ENCODE data around the gene FEM1B. TPM values are rescaled to one million over a fixed set of nuclear protein-coding genes. Genes with fewer than 3 reads are reported as not detected.

FEM1B gene
- total and polyA plus RNA-seq, 2 donors (not counting 3 experiments of a cell fraction or from before 2014, with no cell fraction given), result 11.1 to 33.2 TPM

DNA sequence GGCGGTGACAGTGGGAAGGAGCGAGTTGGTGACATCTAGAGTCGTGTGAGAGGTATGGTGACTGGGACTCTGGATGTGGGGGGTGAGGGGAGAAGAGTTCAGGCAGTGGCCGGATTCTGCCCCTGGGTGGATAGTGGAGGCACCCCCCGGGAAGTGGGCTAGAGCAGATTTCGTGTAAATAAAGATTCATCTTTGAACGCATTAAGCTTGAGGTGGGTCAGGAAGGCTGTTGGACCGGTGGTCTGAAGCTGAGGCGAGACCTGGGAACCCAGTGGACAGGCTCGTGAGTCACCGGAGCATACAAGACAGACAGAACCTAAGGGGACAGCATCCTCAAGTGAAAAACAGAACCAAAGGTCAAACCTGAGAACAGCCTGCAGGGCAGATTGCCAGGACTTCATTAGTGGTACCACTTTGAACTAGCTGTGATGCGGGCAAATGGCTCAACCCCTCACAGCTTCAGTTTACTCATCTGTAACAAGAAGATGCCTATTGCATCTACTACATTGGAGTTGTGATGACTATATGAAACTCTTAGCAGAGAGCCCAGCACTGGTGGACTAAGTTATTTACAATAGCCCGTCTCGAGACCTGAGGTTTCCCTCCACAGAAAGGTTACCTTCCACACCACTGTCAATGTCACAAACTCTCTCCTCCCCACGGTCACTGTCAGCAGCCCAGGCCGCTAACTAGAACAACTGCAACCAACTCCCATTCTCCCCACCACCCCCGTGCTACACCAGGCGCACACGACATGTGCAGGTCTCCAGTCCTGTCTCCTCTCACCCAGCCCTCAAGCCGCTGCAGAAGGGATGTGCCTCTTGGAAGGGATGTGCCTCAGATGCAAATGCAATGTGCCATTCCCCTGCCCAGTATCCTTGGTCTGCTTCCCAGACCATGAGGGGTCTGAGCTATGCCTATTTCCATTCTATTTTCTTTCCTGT lies 47.1 kb upstream of the FEM1B start:
- Histone ChIP-seq H4K20me1 (replicated peaks; ENCODE audit: control insufficient read depth, extremely low read depth, insufficient read depth, low read length) (no peaks in the 10 kb centered on the region), H2AFZ (ENCODE audit: low read depth, low read length) (peak overlapping the region; percentile 97), H3K4me3 (replicated peaks in 1 of 3; ENCODE audit: insufficient read depth in 1 of 3, low read depth in 1 of 3, low read length in 3 of 3) (peak overlapping the region; percentile 52 to 69 (median 65)), H3K9me3 (replicated peaks; ENCODE audit: control insufficient read depth, insufficient read depth, low read length) (no peaks in the 10 kb centered on the region), H3K79me2 (ENCODE audit: control insufficient read depth, insufficient read depth, low read length) (peaks cover 32% of the 10 kb centered on the region), H3K4me2 (ENCODE audit: insufficient read depth, low read length) (peak overlapping the region; percentile 91), H3K36me3 (ENCODE audit: control insufficient read depth in 2 of 2, extremely low read depth in 1 of 2, insufficient read depth in 2 of 2, low read length in 2 of 2) (no peaks in the 10 kb centered on the region), H3K4me1 (ENCODE audit: control insufficient read depth, extremely low read depth, insufficient read depth, low read length) (peaks cover 15% of the 10 kb centered on the region), H3K9ac (replicated peaks; ENCODE audit: extremely low read depth, insufficient read depth, low read length) (peak overlapping the region; percentile 71), H3K27ac (ENCODE audit: insufficient read depth, low read depth, low read length) (no peak overlapping the region), H3K27me3 (ENCODE audit: control insufficient read depth in 2 of 2, insufficient read depth in 2 of 2, low read length in 2 of 2) (no peaks in the 10 kb centered on the region), H3K9me1 (replicated peaks; ENCODE audit: control insufficient read depth, extremely low read depth, insufficient read depth, low read length) (no peaks in the 10 kb centered on the region)
- DNase-seq (ENCODE audit: low read depth, low spot score), result peak; percentile 9
- intact Hi-C loops (cut with micrococcal nuclease) (loop anchor here (1.0 kb wide), 1 partner anchor 47 kb away; the partner anchor contains the start of gene FEM1B), dilution Hi-C loops (cut with MboI; ENCODE audit: extremely low pct_ligation_motif_present, low sequenced_read_pairs) (no loop called here)
- ChIA-PET POLR2A (no interaction called here), CTCF (interaction anchor here (0.7 to 1.7 kb wide), 5 partner anchors 9 to 25 kb away, joined by 3 to 6 read pairs (median 5); partner anchors contain the start of gene CALML4)
- FAIRE-seq, result no peak
- TF ChIP-seq FOS (IDR thresholded peaks at IDR 0.05; ENCODE audit: borderline replicate concordance, insufficient read depth, low read length) (no peak), GATA2 (IDR thresholded peaks at IDR 0.05; ENCODE audit: insufficient read depth, insufficient read length, low read depth, low read length) (no peak), JUN (IDR thresholded peaks at IDR 0.05; ENCODE audit: borderline replicate concordance, insufficient read depth, insufficient read length, low read depth) (no peak), POLR2AphosphoS5 (IDR thresholded peaks at IDR 0.05; ENCODE audit: insufficient read depth, low read depth, low read length) (no peak)
- BruUV-seq (replicated peaks), result no TSS peak
